Lung (tissue), 12 donors: ENCODE measurements around the gene EHD1. TPM values are rescaled to one million over a fixed set of nuclear protein-coding genes. Genes with fewer than 3 reads are reported as not detected.
A peak's percentile ranks its signal among the peaks of the same experiment; 100 is the strongest.

ENCODE experiments used
- ATAC-seq: fragments of 200-7000 bp; cut with Tn5 transposase; one replicate; pipeline ENCODE4 v1.9.1; 2020; ENCODE audit warnings: moderate number of reproducible peaks; ENCODE audit not compliant: insufficient read depth, low FRiP score
- DNase-seq, 3 donors: peaks; one replicate each; pipeline ENCODE4 v3.0.0-alpha.2; 2013 to 2017
- H3K27ac ChIP-seq, 2 donors: one replicate each; pipeline ENCODE4 v1.5.1; 2013; ENCODE audit warnings: mild to moderate bottlenecking in 2 of 2, moderate library complexity in 2 of 2, control low read depth in 1 of 2, inconsistent platforms in 1 of 2, low read depth in 1 of 2, low read length in 1 of 2
- H3K27me3 ChIP-seq, 3 donors: one replicate each; pipeline ENCODE4 v1.5.1; 2013; ENCODE audit warnings: low read length in 2 of 3; ENCODE audit not compliant: control insufficient read depth in 3 of 3, insufficient read depth in 3 of 3
- H3K36me3 ChIP-seq, 4 donors: one replicate each; pipeline ENCODE4 v1.5.1; 2013; ENCODE audit warnings: low read length in 4 of 4, mild to moderate bottlenecking in 1 of 4, moderate library complexity in 1 of 4; ENCODE audit not compliant: control insufficient read depth in 4 of 4, insufficient read depth in 4 of 4
- H3K4me1 ChIP-seq, 5 donors: one replicate each; pipeline ENCODE4 v1.5.1; 2013; ENCODE audit warnings: low read length in 5 of 5, mild to moderate bottlenecking in 2 of 5, moderate library complexity in 1 of 5; ENCODE audit not compliant: control insufficient read depth in 5 of 5, insufficient read depth in 5 of 5
- H3K4me3 ChIP-seq: one replicate; pipeline ENCODE4 v1.5.1; 2013; ENCODE audit warnings: mild to moderate bottlenecking, control low read depth, moderate library complexity
- H3K9ac ChIP-seq, 2 donors: one replicate each; pipeline ENCODE4 v1.5.1; 2013; ENCODE audit warnings: low read length in 2 of 2, control low read depth in 1 of 2; ENCODE audit not compliant: insufficient read depth in 1 of 2
- H3K9me3 ChIP-seq, 4 donors: one replicate each; pipeline ENCODE4 v1.5.1; 2013; ENCODE audit warnings: low read length in 3 of 4, mild to moderate bottlenecking in 1 of 4, moderate library complexity in 1 of 4; ENCODE audit not compliant: control insufficient read depth in 4 of 4, insufficient read depth in 3 of 4
- CTCF ChIP-seq: IDR thresholded peaks from 2 replicates; pipeline ENCODE4 v1.5.1; 2012; ENCODE audit warnings: mild to moderate bottlenecking; ENCODE audit errors: control extremely low read depth, extremely low read depth
- WGBS, 2 donors: extraction: QIAGEN DNeasy Blood & Tissue Kit; methylation state at CpG; one replicate each; pipeline ENCODE4 v1.1.7; 2013; 5-methylcytosine and 5-hydroxymethylcytosine counted together
- polyA plus RNA-seq, 2 donors: library from polyadenylated mRNA; stranded (reverse); fragments of 200-250 nt; gene quantifications; one replicate each; pipeline ENCODE4 v1.2.1, GENCODE V29; 2013
- total RNA-seq, 2 donors: library from RNA; depleted of rRNA in 1 of 2; stranded (reverse); fragments of >200 nt in 1 of 2; gene quantifications; one replicate each; pipeline ENCODE4 v1.2.1, GENCODE V29; 2014 to 2021
- donor health status: control.
- donor health status: control.
- donor health status: Bipolar disorder and iron deficiency.
- donor health status: healthy.
- donor health status: DM: yes; HTN: yes; CAD: no.

EHD1 gene
- total and polyA plus RNA-seq, 4 donors, result 42.1 to 144 (median 105) TPM

- 66 to 78% methylated on average over 14 of the region's 14 CpGs for WGBS, 2 donors
- peak overlapping the region in 1 of 2 donors; percentile 70 for H3K27ac ChIP-seq
- no peak for DNase-seq
- H3K9ac ChIP-seq, result no peak overlapping the region
- peaks cover 0 to 14% (median 0%) of the 10 kb centered on the region in 4 donors for H3K36me3 ChIP-seq
- H3K9me3 ChIP-seq, result no peaks in the 10 kb centered on the region
- peaks cover 2 to 32% (median 10%) of the 10 kb centered on the region in 5 donors for H3K4me1 ChIP-seq
- H3K4me3 ChIP-seq, result no peak overlapping the region
- no peak for ATAC-seq
- no peak for TF ChIP-seq CTCF
- H3K27me3 ChIP-seq, result no peaks in the 10 kb centered on the region
These were observed 2.0 kb upstream of the EHD1 start for GRCh38 chr11:64880240-64881001.

- Histone ChIP-seq H3K27ac (peak overlapping the region; percentile 87 to 94), H3K4me3 (peak overlapping the region; percentile 59), H3K4me1 (peaks cover 2 to 35% (median 12%) of the 10 kb centered on the region in 5 donors), H3K27me3 (no peaks in the 10 kb centered on the region), H3K9me3 (no peaks in the 10 kb centered on the region), H3K36me3 (peaks cover 0 to 14% (median 2%) of the 10 kb centered on the region in 4 donors), H3K9ac (peak overlapping the region in 1 of 2 donors; percentile 85)
- no peak for ATAC-seq
- no peak for DNase-seq
- TF ChIP-seq CTCF, result no peak
- WGBS, 2 donors, result 13 to 15% methylated on average over 16 of the region's 16 CpGs
These were observed 951 bp upstream of the EHD1 start for GRCh38 chr11:64879244-64879900.

GRCh38 chr11:64878223-64878493 is 263 bp downstream of the EHD1 start:
- no peaks in the 10 kb centered on the region for H3K9me3 ChIP-seq
- H3K4me1 ChIP-seq, result peaks cover 2 to 35% (median 12%) of the 10 kb centered on the region in 5 donors
- peak overlapping the region; percentile 69 to 90 for H3K27ac ChIP-seq
- H3K4me3 ChIP-seq, result peak overlapping the region; percentile 93
- no peak for DNase-seq
- H3K36me3 ChIP-seq, result peaks cover 4 to 20% (median 8%) of the 10 kb centered on the region in 4 donors
- H3K27me3 ChIP-seq, result no peaks in the 10 kb centered on the region
- TF ChIP-seq CTCF, result no peak
- peak; percentile 3 for ATAC-seq
- 0 to 1% methylated on average over 21 of the region's 21 CpGs for WGBS, 2 donors
- peak overlapping the region in 1 of 2 donors; percentile 51 for H3K9ac ChIP-seq
